Cerebellar cortex (tissue), 1 donor: ENCODE data around the gene KPNA1.

Experiments used
- DNase-seq: peaks from one replicate; pipeline ENCODE4 v3.0.0-alpha.2; 2015; ENCODE audit warnings: low spot score

KPNA1 gene

GRCh38 chr3:122514123-122515019 is at the start of gene KPNA1:
Gene KPNA1 (minus strand): TSS chr3:122514939. CDS start chr3:122496565, 18,374 bp downstream.
- peak; percentile 86 for DNase-seq

GRCh38 chr3:122564155-122564912 is 49.6 kb upstream of the KPNA1 start, which contains the start of the genes DTX3L and PARP9:
Gene DTX3L (plus strand): TSS chr3:122564338. CDS start chr3:122564427, 89 bp downstream.
Gene PARP9 (minus strand): TSS chr3:122564300. CDS start chr3:122559620, 4,680 bp downstream.
- DNase-seq: peak; percentile 9

GRCh38 chr3:122563717-122564025 is 48.9 kb upstream of the KPNA1 start:
- DNase-seq: no peak

- DNase-seq: no peak
Observed at GRCh38 chr3:122562923-122563716, 48.4 kb upstream of the KPNA1 start.

GRCh38 chr3:122560680-122561079 is 45.9 kb upstream of the KPNA1 start:
- DNase-seq: peak; percentile 58

- DNase-seq: no peak
Observed at GRCh38 chr3:122559906-122560305, 45.2 kb upstream of the KPNA1 start.

GRCh38 chr3:122558605-122559004 is 43.9 kb upstream of the KPNA1 start:
- no peak for DNase-seq

- DNase-seq: no peak
Observed at GRCh38 chr3:122557356-122557755, 42.6 kb upstream of the KPNA1 start.

- DNase-seq: no peak
Observed at GRCh38 chr3:122555275-122556071, 40.7 kb upstream of the KPNA1 start.

- DNase-seq: no peak
Observed at GRCh38 chr3:122553171-122553570, 38.4 kb upstream of the KPNA1 start.

GRCh38 chr3:122548619-122549018 is 33.9 kb upstream of the KPNA1 start:
- DNase-seq: no peak

GRCh38 chr3:122548076-122548475 is 33.3 kb upstream of the KPNA1 start:
- DNase-seq: no peak

- DNase-seq: no peak
Observed at GRCh38 chr3:122546151-122546550, 31.4 kb upstream of the KPNA1 start.

GRCh38 chr3:122538956-122539490 is 24.3 kb upstream of the KPNA1 start:
- no peak for DNase-seq

- no peak for DNase-seq
Observed at GRCh38 chr3:122536632-122537001, 21.9 kb upstream of the KPNA1 start.

GRCh38 chr3:122535964-122536631 is 21.4 kb upstream of the KPNA1 start:
- no peak for DNase-seq

GRCh38 chr3:122533931-122534334 is 19.2 kb upstream of the KPNA1 start:
- no peak for DNase-seq

GRCh38 chr3:122533480-122533879 is 18.7 kb upstream of the KPNA1 start:
- DNase-seq: no peak

- no peak for DNase-seq
Observed at GRCh38 chr3:122530164-122530563, 15.4 kb upstream of the KPNA1 start.

- DNase-seq: no peak
Observed at GRCh38 chr3:122523317-122523716, 8.6 kb upstream of the KPNA1 start.

- no peak for DNase-seq
Observed at GRCh38 chr3:122520861-122521260, 6.1 kb upstream of the KPNA1 start.
